SJCRH30 (cell line): Measurements from ENCODE around the gene DSG1. TPM values are rescaled to one million over a fixed set of nuclear protein-coding genes. Genes with fewer than 3 reads are reported as not detected.
"Not testable (repeated sequence)": the region's sequence is repeated elsewhere in the genome, so short reads cannot be mapped to it uniquely, and the experiment has no call there.

Source experiments
- DNase-seq, 2 experiments: peaks; one replicate each; pipeline ENCODE4 v3.0.0-alpha.2; 2015 to 2020
- H3K27ac ChIP-seq: fragments of 250-450 bp; sonication (Bioruptor Pico); 2 replicates; pipeline ENCODE4 v1.5.1; 2020; ENCODE audit warnings: mild to moderate bottlenecking, moderate library complexity
- H3K27me3 ChIP-seq: fragments of 250-450 bp; sonication (Bioruptor Pico); 2 replicates; pipeline ENCODE4 v1.5.1; 2020; ENCODE audit warnings: mild to moderate bottlenecking, moderate library complexity
- H3K36me3 ChIP-seq: fragments of 250-450 bp; sonication (Bioruptor Pico); 2 replicates; pipeline ENCODE4 v1.5.1; 2020; ENCODE audit warnings: mild to moderate bottlenecking, moderate library complexity
- H3K4me1 ChIP-seq: fragments of 250-450 bp; sonication (Bioruptor Pico); 2 replicates; pipeline ENCODE4 v1.5.1; 2020; ENCODE audit warnings: mild to moderate bottlenecking, moderate library complexity
- H3K4me3 ChIP-seq: fragments of 250-450 bp; sonication (Bioruptor Pico); 2 replicates; pipeline ENCODE4 v1.5.1; 2020; ENCODE audit warnings: mild to moderate bottlenecking, moderate library complexity
- H3K9me3 ChIP-seq: fragments of 250-450 bp; sonication (Bioruptor Pico); replicated peaks from 2 replicates; pipeline ENCODE4 v1.5.1; 2020; ENCODE audit warnings: mild to moderate bottlenecking, moderate library complexity
- total RNA-seq: library from RNA; depleted of rRNA; stranded (reverse); fragments of >200 nt; shearing (Covaris generic); gene quantifications from 2 replicates; pipeline ENCODE4 v1.2.3, GENCODE V29; 2014

Gene DSG1
- total RNA-seq, 1 experiment from 2014 or later: not detected

GRCh38 chr18:31302991-31303390 is 15.0 kb upstream of the DSG1 start:
- no peak for DNase-seq
- Histone ChIP-seq H3K36me3 (no peaks in the 10 kb centered on the region), H3K9me3 (no peaks in the 10 kb centered on the region), H3K4me1 (no peaks in the 10 kb centered on the region), H3K4me3 (no peak overlapping the region), H3K27ac (no peak overlapping the region), H3K27me3 (no peaks in the 10 kb centered on the region)

DNA sequence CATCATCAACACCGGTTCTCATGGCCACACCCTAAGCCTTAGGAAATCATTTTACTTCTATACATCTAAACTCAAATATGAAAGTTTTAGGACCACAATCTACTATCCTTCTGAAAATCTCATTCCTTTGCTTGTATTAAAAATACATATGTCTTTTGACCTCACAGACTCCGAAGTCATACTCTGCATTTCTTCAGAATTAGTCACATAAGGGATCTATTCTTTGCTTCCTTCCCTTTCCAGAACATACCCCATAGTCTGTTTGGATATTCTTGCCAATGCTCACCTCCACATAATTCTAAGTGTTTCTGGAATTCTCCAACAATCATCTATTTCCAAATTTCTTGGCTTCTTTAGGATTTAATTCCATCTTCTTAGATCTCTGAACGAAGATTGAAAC is 14.2 kb upstream of the DSG1 start:
- Histone ChIP-seq H3K9me3 (no peaks in the 10 kb centered on the region), H3K36me3 (no peaks in the 10 kb centered on the region), H3K4me1 (no peaks in the 10 kb centered on the region), H3K27me3 (no peaks in the 10 kb centered on the region), H3K27ac (no peak overlapping the region), H3K4me3 (no peak overlapping the region)
- no peak for DNase-seq

DNA sequence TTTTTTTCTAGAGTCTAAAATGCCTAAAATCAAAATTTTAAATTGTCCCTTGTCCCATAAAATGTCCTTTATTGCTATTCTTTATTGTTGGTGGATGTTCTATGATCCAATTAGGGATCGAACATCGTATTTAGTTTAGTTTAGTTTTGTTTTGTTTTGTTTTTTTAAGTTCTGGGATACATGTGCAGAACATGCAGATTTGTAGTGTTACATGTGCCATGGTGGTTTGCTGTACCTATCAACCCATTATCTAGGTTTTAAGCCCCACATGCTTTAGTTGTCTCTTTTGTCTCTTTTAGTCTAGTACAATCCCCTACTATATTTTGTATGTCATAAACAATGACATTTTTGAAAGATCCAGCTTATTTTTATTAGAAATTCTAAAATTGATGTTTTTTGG is 8.8 kb upstream of the DSG1 start:
- Histone ChIP-seq H3K4me1 (no peaks in the 10 kb centered on the region), H3K9me3 (no peaks in the 10 kb centered on the region), H3K27me3 (no peaks in the 10 kb centered on the region), H3K27ac (no peak overlapping the region), H3K36me3 (no peaks in the 10 kb centered on the region), H3K4me3 (no peak overlapping the region)
- no peak for DNase-seq

- Histone ChIP-seq H3K27ac (no peak overlapping the region), H3K27me3 (no peaks in the 10 kb centered on the region), H3K4me1 (no peaks in the 10 kb centered on the region), H3K36me3 (no peaks in the 10 kb centered on the region), H3K9me3 (no peaks in the 10 kb centered on the region), H3K4me3 (no peak overlapping the region)
- no peak for DNase-seq
These were observed 986 bp upstream of the DSG1 start for GRCh38 chr18:31316974-31317373.

DNA sequence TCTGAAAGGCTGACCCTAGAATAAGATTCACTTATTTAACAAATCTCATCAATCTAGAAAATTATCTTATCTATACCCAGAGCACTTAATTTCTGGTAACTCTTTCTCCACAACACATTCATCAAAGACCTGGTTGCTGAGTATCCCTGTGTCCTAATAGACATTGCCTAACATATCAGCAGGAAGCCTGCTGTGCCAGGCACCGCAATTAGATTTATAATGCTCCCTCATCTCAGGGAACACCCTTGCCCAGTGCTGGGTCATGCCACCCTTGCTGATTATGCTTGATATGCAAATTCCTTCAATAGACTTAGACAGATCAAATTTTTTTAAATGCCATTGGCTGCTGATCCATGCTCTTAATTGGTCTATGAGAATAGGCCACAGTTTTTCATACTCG is 3.8 kb downstream of the DSG1 start:
- Histone ChIP-seq H3K27ac (no peak overlapping the region), H3K4me1 (no peaks in the 10 kb centered on the region), H3K4me3 (no peak overlapping the region), H3K27me3 (no peaks in the 10 kb centered on the region), H3K36me3 (no peaks in the 10 kb centered on the region), H3K9me3 (no peaks in the 10 kb centered on the region)
- DNase-seq: no peak

DNA sequence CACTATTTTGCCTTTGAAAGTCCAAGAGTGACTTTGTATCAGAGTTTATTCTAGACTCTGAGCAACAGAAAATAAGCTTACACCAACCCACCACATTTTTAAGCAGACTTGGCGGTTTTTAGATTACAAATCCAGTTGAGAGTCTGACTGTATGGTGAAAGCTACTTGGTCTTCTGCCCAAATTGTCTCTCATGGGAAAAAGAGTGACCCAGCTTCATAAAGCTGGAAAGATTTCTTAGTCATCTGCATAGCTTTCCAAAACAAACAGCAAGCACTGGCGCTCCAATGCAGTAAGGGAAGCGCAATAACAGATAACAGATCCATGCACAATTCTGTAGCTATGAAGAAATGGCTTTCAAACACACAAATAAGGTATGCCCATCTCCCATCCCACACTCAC is 7.1 kb downstream of the DSG1 start:
- no peaks in the 10 kb centered on the region for H3K9me3 ChIP-seq
- H3K27me3 ChIP-seq: no peaks in the 10 kb centered on the region
- DNase-seq: no peak
- H3K4me3 ChIP-seq: no peak overlapping the region
- no peaks in the 10 kb centered on the region for H3K4me1 ChIP-seq
- H3K27ac ChIP-seq: no peak overlapping the region
- no peaks in the 10 kb centered on the region for H3K36me3 ChIP-seq

- DNase-seq: no peak
- Histone ChIP-seq H3K4me3 (no peak overlapping the region), H3K27ac (no peak overlapping the region), H3K4me1 (no peaks in the 10 kb centered on the region), H3K27me3 (no peaks in the 10 kb centered on the region), H3K36me3 (no peaks in the 10 kb centered on the region), H3K9me3 (no peaks in the 10 kb centered on the region)
These were observed 12.0 kb downstream of the DSG1 start for GRCh38 chr18:31329787-31330438.

- Histone ChIP-seq H3K27ac (no peak overlapping the region), H3K4me3 (no peak overlapping the region), H3K36me3 (no peaks in the 10 kb centered on the region), H3K4me1 (no peaks in the 10 kb centered on the region), H3K27me3 (no peaks in the 10 kb centered on the region), H3K9me3 (no peaks in the 10 kb centered on the region)
- DNase-seq: no peak
These were observed 25.5 kb downstream of the DSG1 start for GRCh38 chr18:31343454-31343853.

DNA sequence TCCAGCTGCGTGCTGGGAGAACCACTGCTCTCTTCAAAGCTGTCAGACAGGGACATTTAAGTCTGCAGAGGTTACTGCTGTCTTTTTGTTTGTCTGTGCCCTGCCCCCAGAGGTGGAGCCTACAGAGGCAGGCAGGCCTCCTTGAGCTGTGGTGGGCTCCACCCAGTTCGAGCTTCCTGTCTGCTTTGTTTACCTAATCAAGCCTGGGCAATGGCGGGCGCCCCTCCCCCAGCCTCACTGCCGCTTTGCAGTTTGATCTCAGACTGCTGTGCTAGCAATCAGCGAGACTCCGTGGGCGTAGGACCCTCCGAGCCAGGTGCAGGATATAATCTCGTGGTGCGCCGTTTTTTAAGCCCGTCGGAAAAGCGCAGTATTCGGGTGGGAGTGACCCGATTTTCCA is 35.4 kb downstream of the DSG1 start:
- not testable (repeated sequence) for H3K4me1 ChIP-seq, H3K36me3 ChIP-seq, H3K9me3 ChIP-seq, DNase-seq, H3K4me3 ChIP-seq, H3K27me3 ChIP-seq, H3K27ac ChIP-seq

- no peaks in the 10 kb centered on the region for H3K36me3 ChIP-seq
- H3K4me3 ChIP-seq: no peak overlapping the region
- H3K27me3 ChIP-seq: no peaks in the 10 kb centered on the region
- no peaks in the 10 kb centered on the region for H3K9me3 ChIP-seq
- H3K4me1 ChIP-seq: no peaks in the 10 kb centered on the region
- H3K27ac ChIP-seq: no peak overlapping the region
- no peak for DNase-seq
These were observed 37.0 kb downstream of the DSG1 start for GRCh38 chr18:31354990-31355389.

DNA sequence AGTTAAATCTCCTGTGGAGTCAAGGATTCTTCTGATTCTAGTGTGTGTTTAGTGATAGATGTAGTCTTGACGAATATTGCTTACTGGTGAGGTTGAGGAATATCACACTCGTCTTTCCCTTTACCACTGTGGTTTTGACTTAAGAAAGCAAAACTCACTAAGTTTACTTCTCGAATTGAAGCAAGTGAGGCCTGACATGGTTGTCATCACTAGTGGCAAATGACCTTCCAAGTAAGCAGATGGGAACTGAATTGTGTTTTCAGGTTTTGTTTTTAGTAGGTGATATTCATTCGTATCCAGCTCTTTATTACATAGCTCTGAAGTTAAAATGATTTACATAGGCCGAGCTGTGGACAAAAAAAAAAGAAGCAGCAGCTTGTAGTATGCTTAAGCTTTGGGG is 38.1 kb downstream of the DSG1 start:
- Histone ChIP-seq H3K27me3 (no peaks in the 10 kb centered on the region), H3K9me3 (no peaks in the 10 kb centered on the region), H3K36me3 (no peaks in the 10 kb centered on the region)

DNA sequence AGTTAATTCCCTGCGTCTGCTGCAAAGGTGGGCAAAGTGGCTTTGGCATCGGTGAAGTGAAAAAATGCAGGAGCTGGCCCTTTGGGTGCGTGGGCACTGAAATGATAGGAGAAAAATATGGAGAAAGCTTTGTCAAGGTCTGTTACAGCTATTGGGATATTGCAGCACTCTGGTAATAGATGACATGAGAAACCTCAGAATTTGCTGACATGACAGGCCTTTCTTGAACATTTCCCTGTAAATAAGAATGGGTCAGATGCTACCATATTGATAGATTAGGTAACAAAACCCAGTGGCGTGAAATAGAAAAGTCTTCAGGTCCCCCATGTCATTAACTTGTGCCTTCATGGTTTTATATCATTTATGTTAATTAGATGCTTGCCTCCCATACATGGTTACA is 46.2 kb downstream of the DSG1 start:
- Histone ChIP-seq H3K36me3 (no peaks in the 10 kb centered on the region), H3K27ac (no peak overlapping the region), H3K4me1 (no peaks in the 10 kb centered on the region), H3K27me3 (no peaks in the 10 kb centered on the region), H3K9me3 (no peaks in the 10 kb centered on the region), H3K4me3 (no peak overlapping the region)
- no peak for DNase-seq

More for the DNA sequence above, 38.1 kb downstream of the DSG1 start:
- DNase-seq: no peak
- Histone ChIP-seq H3K27ac (no peak overlapping the region), H3K4me3 (no peak overlapping the region), H3K4me1 (no peaks in the 10 kb centered on the region)

DNA sequence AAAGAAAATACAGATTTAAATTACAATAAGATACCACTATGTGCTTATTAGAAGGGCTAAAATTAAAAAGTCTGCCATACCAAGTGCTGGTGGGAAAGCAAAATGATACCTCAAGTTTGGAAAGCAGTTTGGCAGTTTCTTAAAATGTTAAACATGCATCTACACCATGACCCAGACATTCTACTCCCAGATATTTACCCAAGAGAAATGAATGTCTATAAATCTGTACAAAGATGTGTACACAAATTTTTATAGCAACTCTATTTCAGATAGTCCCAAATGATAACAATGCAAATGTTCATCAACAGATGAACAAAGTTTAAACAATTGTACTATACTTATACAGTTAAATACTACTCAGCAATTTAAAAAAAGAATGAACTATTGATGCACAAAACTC is 51.5 kb downstream of the DSG1 start:
- H3K9me3 ChIP-seq: no peaks in the 10 kb centered on the region
- no peaks in the 10 kb centered on the region for H3K27me3 ChIP-seq
- no peaks in the 10 kb centered on the region for H3K4me1 ChIP-seq
- H3K27ac ChIP-seq: no peak overlapping the region
- H3K4me3 ChIP-seq: no peak overlapping the region
- H3K36me3 ChIP-seq: no peaks in the 10 kb centered on the region
- DNase-seq: no peak

GRCh38 chr18:31371989-31372388 is 54.0 kb downstream of the DSG1 start:
- no peaks in the 10 kb centered on the region for H3K4me1 ChIP-seq
- H3K27me3 ChIP-seq: no peaks in the 10 kb centered on the region
- no peaks in the 10 kb centered on the region for H3K36me3 ChIP-seq
- H3K4me3 ChIP-seq: no peak overlapping the region
- DNase-seq: no peak
- H3K27ac ChIP-seq: no peak overlapping the region
- H3K9me3 ChIP-seq: no peaks in the 10 kb centered on the region

GRCh38 chr18:31373641-31374040 is 55.7 kb downstream of the DSG1 start:
- Histone ChIP-seq H3K4me1 (no peaks in the 10 kb centered on the region), H3K27ac (no peak overlapping the region), H3K27me3 (no peaks in the 10 kb centered on the region), H3K9me3 (no peaks in the 10 kb centered on the region), H3K36me3 (no peaks in the 10 kb centered on the region), H3K4me3 (no peak overlapping the region)
- no peak for DNase-seq

GRCh38 chr18:31376477-31376876 is 58.5 kb downstream of the DSG1 start, which contains the start of gene DSG4:
TSS of gene DSG4 (plus strand) at chr18:31376777. CDS start at chr18:31376912, 135 bp downstream.
- Histone ChIP-seq H3K4me3 (no peak within 1 kb of the TSS), H3K9me3 (no peaks in the 10 kb centered on the region), H3K4me1 (no peaks in the 10 kb centered on the region), H3K27ac (no peak within 1 kb of the TSS), H3K27me3 (no peaks in the 10 kb centered on the region), H3K36me3 (no peaks in the 10 kb centered on the region)
- DNase-seq: no peak
